ENCODE data around the gene HOXB9.
A peak's percentile ranks its signal among the peaks of the same experiment; 100 is the strongest.

The HOXB9 gene

GRCh38 chr17:48610282-48611211 lies 15.6 kb downstream of the HOXB9 start, which contains the start of gene HOXB7:
TSS of gene HOXB7 (minus strand) at chr17:48611017. CDS start at chr17:48610918, 99 bp downstream.
- DNase-seq: peak; percentile 25 to 63 (median 51)

- DNase-seq: no peak
Measured at GRCh38 chr17:48609759-48610281, 16.3 kb downstream of the HOXB9 start.

GRCh38 chr17:48609033-48609432 lies 17.1 kb downstream of the HOXB9 start:
- no peak for DNase-seq

- DNase-seq: no peak
Measured at GRCh38 chr17:48608494-48608834, 17.7 kb downstream of the HOXB9 start.

GRCh38 chr17:48606892-48607614 lies 19.1 kb downstream of the HOXB9 start:
- DNase-seq: no peak

- DNase-seq: no peak
Measured at GRCh38 chr17:48605991-48606891, 19.9 kb downstream of the HOXB9 start.

- DNase-seq: no peak
Measured at GRCh38 chr17:48605409-48605919, 20.7 kb downstream of the HOXB9 start.

- DNase-seq: no peak
Measured at GRCh38 chr17:48604770-48605329, 21.3 kb downstream of the HOXB9 start, which contains the start of gene HOXB6. TSS of gene HOXB6 (minus strand) at chr17:48604986. CDS start at chr17:48598150, 6,836 bp downstream.

- DNase-seq: no peak
Measured at GRCh38 chr17:48603959-48604769, 22.0 kb downstream of the HOXB9 start.

- no peak for DNase-seq
Measured at GRCh38 chr17:48601539-48602425, 24.4 kb downstream of the HOXB9 start.

GRCh38 chr17:48601207-48601538 lies 25.0 kb downstream of the HOXB9 start:
- no peak for DNase-seq

- DNase-seq: no peak
Measured at GRCh38 chr17:48600244-48601098, 25.7 kb downstream of the HOXB9 start.

- no peak for DNase-seq
Measured at GRCh38 chr17:48599354-48599753, 26.8 kb downstream of the HOXB9 start.

- DNase-seq: no peak
Measured at GRCh38 chr17:48598736-48599135, 27.4 kb downstream of the HOXB9 start.

GRCh38 chr17:48597778-48598631 lies 28.2 kb downstream of the HOXB9 start:
- peak in 1 of 5 donors; percentile 51 for DNase-seq

- DNase-seq: no peak
Measured at GRCh38 chr17:48597528-48597777, 28.7 kb downstream of the HOXB9 start.

- DNase-seq: no peak
Measured at GRCh38 chr17:48596735-48597527, 29.2 kb downstream of the HOXB9 start.
